Liver (tissue), 3 donors: ENCODE results near the gene INPP5A.

ENCODE experiments used
- ATF3 ChIP-seq: IDR thresholded peaks from 2 replicates; pipeline ENCODE4 v1.6.1; 2016; ENCODE audit warnings: antibody characterized with exemption
- CTCF ChIP-seq: fragments of 150-350 bp; IDR thresholded peaks from 2 replicates; pipeline ENCODE4 v1.5.1; 2017; ENCODE audit warnings: improper control_type of control experiment, low read depth, low read length; ENCODE audit not compliant: missing input control
- HNF4A ChIP-seq, 2 donors: conservative IDR thresholded peaks; 2 replicates each; pipeline ENCODE4 v1.6.1; 2016; ENCODE audit warnings: antibody characterized with exemption in 2 of 2, mild to moderate bottlenecking in 2 of 2
- JUND ChIP-seq, 2 donors: IDR thresholded peaks; 2 replicates each; pipeline ENCODE4 v1.6.1; 2016; ENCODE audit warnings: antibody characterized with exemption in 2 of 2
- MAX ChIP-seq: IDR thresholded peaks from 2 replicates; pipeline ENCODE4 v1.6.1; 2016; ENCODE audit warnings: antibody characterized with exemption
- RAD21 ChIP-seq, 2 donors: IDR thresholded peaks; 2 replicates each; pipeline ENCODE4 v1.6.1; 2016; ENCODE audit warnings: antibody characterized with exemption in 2 of 2, mild to moderate bottlenecking in 2 of 2
- RXRA ChIP-seq, 2 donors: IDR thresholded peaks; 2 replicates each; pipeline ENCODE4 v1.6.1; 2017 to 2018; ENCODE audit warnings: antibody characterized with exemption in 2 of 2, mild to moderate bottlenecking in 1 of 2
- SP1 ChIP-seq: IDR thresholded peaks from 2 replicates; pipeline ENCODE4 v1.6.1; 2018; ENCODE audit warnings: antibody characterized with exemption, mild to moderate bottlenecking
- YY1 ChIP-seq: IDR thresholded peaks from 2 replicates; pipeline ENCODE4 v1.6.1; 2016; ENCODE audit warnings: antibody characterized with exemption, mild to moderate bottlenecking
- ZBTB33 ChIP-seq: IDR thresholded peaks from 2 replicates; pipeline ENCODE4 v1.6.1; 2016; ENCODE audit warnings: antibody characterized with exemption
- donor health status: healthy.
- donor health status: healthy.

DNA sequence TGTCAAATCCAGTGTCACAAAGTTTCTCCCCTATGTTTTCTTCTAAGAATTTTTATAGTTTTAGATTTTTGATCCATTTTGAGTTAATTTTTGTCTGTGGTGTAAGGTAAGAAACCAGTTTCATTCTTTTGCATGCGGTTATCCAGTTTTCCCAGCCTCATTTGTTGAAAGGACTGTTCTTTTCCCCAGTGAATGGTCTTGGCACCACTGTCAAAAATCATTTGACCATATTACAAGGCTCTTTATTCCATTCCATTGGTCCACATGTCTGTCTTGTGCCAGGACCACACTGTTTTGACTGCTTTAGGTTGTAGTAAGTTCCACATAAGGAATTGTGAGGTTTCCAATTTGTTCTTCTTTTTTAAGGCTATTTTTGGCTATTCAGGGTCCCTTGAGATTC lies 64.0 kb downstream of the INPP5A start:
- TF ChIP-seq CTCF (no peak), JUND (IDR thresholded peaks at IDR 0.05) (no peak), SP1 (no peak), ZBTB33 (no peak), MAX (no peak), YY1 (no peak), RXRA (IDR thresholded peaks at IDR 0.05) (no peak), HNF4A (conservative IDR thresholded peaks at IDR 0.05) (no peak), RAD21 (IDR thresholded peaks at IDR 0.05) (no peak), ATF3 (no peak)
